Measurements from ENCODE around the gene LRRK2. TPM values are rescaled to one million over a fixed set of nuclear protein-coding genes. Genes with fewer than 3 reads are reported as not detected.

LRRK2 gene
- total RNA-seq, result 100 to 1,000 TPM; 351 to 515 TPM
- 1 to 10 TPM; 3.8 to 9.5 (median 6.4) TPM for polyA plus RNA-seq (ENCODE audit: insufficient read length in 6 of 6)
- long read RNA-seq, donor 1, result 0 reads
- long read RNA-seq, donor 2, result 0 reads
- long read RNA-seq, donor 3, result 0 reads
- long read RNA-seq, donor 4, partial matches to known transcripts, result 29 of 37 reads
- long read RNA-seq, donor 4, other reads (novel, unspliced or antisense), result 7 of 37 reads
- long read RNA-seq, donor 5, result 0 reads
- long read RNA-seq, donor 6, result 0 reads
- long read RNA-seq, donor 7, result 0 reads
- long read RNA-seq, donor 8, result 0 reads
- long read RNA-seq, donor 9, result 0 reads
- long read RNA-seq, donor 10, partial matches to known transcripts, result 2 of 3 reads
- long read RNA-seq, donor 10, other reads (novel, unspliced or antisense), result 1 of 3 reads
- long read RNA-seq, donor 11, result 0 reads
- long read RNA-seq, donor 12, result 0 reads

- Histone ChIP-seq H3K4me3 (peak within 1 kb of the TSS; percentile 48 to 64), H3K27me3 (no peaks in the 10 kb centered on the region), H3K36me3 (no peaks in the 10 kb centered on the region), H3K4me1 (peaks cover 0 to 53% of the 10 kb centered on the region in 2 donors), H3K27ac (peak within 1 kb of the TSS; percentile 95 to 98), H3K9me3 (no peaks in the 10 kb centered on the region)
- TF ChIP-seq, protein P1, sequence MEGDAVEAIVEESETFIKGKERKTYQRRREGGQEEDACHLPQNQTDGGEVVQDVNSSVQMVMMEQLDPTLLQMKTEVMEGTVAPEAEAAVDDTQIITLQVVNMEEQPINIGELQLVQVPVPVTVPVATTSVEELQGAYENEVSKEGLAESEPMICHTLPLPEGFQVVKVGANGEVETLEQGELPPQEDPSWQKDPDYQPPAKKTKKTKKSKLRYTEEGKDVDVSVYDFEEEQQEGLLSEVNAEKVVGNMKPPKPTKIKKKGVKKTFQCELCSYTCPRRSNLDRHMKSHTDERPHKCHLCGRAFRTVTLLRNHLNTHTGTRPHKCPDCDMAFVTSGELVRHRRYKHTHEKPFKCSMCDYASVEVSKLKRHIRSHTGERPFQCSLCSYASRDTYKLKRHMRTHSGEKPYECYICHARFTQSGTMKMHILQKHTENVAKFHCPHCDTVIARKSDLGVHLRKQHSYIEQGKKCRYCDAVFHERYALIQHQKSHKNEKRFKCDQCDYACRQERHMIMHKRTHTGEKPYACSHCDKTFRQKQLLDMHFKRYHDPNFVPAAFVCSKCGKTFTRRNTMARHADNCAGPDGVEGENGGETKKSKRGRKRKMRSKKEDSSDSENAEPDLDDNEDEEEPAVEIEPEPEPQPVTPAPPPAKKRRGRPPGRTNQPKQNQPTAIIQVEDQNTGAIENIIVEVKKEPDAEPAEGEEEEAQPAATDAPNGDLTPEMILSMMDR (IDR thresholded peaks at IDR 0.05), result no peak
- ATAC-seq (peak; percentile 79), DNase-seq (peak; percentile 65 to 99 (median 84))
- intact Hi-C loops (cut with DNase I), result no loop called here
These were observed at the start of gene LRRK2 for GRCh38 chr12:40224439-40225291. Gene LRRK2 (plus strand): TSS chr12:40224997. CDS start chr12:40225132, 135 bp downstream.

DNA sequence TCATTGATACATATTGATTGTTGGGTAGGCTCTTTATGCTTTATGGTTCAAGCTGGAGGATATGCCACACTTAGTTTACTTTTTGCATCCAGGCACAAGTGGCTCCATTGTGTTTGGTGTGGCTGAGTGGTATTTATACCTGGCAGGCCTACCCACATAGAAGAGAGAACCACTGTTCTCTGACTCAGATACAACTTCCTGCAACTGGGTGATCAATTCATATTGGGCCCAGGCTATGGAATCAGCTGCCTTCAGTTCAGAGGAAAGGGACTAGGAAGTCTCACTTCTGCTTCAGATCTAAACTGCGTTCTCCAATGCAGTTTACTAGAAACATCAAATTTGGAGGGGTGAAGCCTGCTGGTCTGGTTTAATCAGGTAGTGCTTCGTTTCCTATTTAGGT, 49.8 kb upstream of the LRRK2 start:
- TF ChIP-seq, protein P1 (IDR thresholded peaks at IDR 0.05), result no peak
- peaks cover 0 to 17% of the 10 kb centered on the region in 2 donors for H3K4me1 ChIP-seq

DNA sequence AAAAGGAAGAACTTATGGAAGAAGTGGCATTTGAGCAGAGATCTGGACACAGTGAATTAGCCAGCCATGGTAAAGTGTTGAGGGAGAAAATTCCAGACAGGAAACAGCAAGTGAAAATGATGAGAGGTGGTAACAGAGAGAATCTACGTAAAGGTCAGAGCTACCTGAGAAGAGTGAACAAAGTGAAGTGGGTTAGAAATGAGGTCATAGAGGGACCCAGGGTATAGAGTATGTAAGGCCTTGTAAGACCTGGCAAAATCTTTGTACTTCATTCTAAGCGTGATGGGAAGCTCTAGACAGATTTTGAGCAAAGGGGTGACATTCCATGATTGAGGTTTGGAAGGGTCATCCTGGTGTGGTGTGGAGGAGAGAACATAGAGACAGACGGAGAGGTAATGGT, 49.3 kb upstream of the LRRK2 start:
- intact Hi-C loops (cut with DNase I), result no loop called here

More for the DNA sequence above, 49.8 kb upstream of the LRRK2 start:
- H3K27me3 ChIP-seq, result no peaks in the 10 kb centered on the region
- H3K27ac ChIP-seq, result no peak overlapping the region
- H3K9me3 ChIP-seq, result no peaks in the 10 kb centered on the region
- no peaks in the 10 kb centered on the region for H3K36me3 ChIP-seq
- no peak overlapping the region for H3K4me3 ChIP-seq
- ATAC-seq (no peak), DNase-seq (no peak)
- intact Hi-C loops (cut with DNase I), result no loop called here

GRCh38 chr12:40178701-40179100, 46.1 kb upstream of the LRRK2 start:
- Histone ChIP-seq H3K9me3 (peaks cover 0 to 5% of the 10 kb centered on the region in 2 donors), H3K4me3 (no peak overlapping the region), H3K27ac (no peak overlapping the region), H3K4me1 (peaks cover 0 to 6% of the 10 kb centered on the region in 2 donors), H3K36me3 (no peaks in the 10 kb centered on the region), H3K27me3 (no peaks in the 10 kb centered on the region)
- intact Hi-C loops (cut with DNase I), result no loop called here
- TF ChIP-seq, protein P1 (IDR thresholded peaks at IDR 0.05), result no peak
- DNase-seq (no peak), ATAC-seq (no peak)

More for the DNA sequence above, 49.3 kb upstream of the LRRK2 start:
- Histone ChIP-seq H3K4me3 (no peak overlapping the region), H3K36me3 (no peaks in the 10 kb centered on the region), H3K9me3 (peaks cover 0 to 2% of the 10 kb centered on the region in 2 donors), H3K27me3 (no peaks in the 10 kb centered on the region), H3K4me1 (peaks cover 0 to 17% of the 10 kb centered on the region in 2 donors), H3K27ac (no peak overlapping the region)
- ATAC-seq (no peak), DNase-seq (no peak)
- TF ChIP-seq, protein P1 (IDR thresholded peaks at IDR 0.05), result no peak

- Histone ChIP-seq H3K27ac (no peak overlapping the region), H3K4me1 (peaks cover 0 to 6% of the 10 kb centered on the region in 2 donors), H3K4me3 (no peak overlapping the region), H3K9me3 (peaks cover 0 to 5% of the 10 kb centered on the region in 2 donors), H3K36me3 (no peaks in the 10 kb centered on the region), H3K27me3 (no peaks in the 10 kb centered on the region)
- intact Hi-C loops (cut with DNase I), result no loop called here
- ATAC-seq (no peak), DNase-seq (no peak)
- TF ChIP-seq, protein P1 (IDR thresholded peaks at IDR 0.05), result no peak
These were observed 43.3 kb upstream of the LRRK2 start for GRCh38 chr12:40181490-40181889.

Data from left lung (tissue), 14 donors.